Adrenal gland (tissue), 5 donors: ENCODE results near the gene KAT6B.

Experiments used
- POLR2A ChIP-seq, 2 donors: fragments of 450-650 bp; IDR thresholded peaks; one replicate each; pipeline ENCODE4 v1.6.1; 2017; ENCODE audit warnings: antibody characterized with exemption in 2 of 2, mild to moderate bottlenecking in 2 of 2, moderate library complexity in 1 of 2
- TF ChIP-seq, protein P1 (sequence below), 6 experiments: fragments of 450-650 bp in 4 of 6; fragments of 200-600 bp in 2 of 6; sonication (generic) in 1 of 6; IDR thresholded peaks; 1 replicate in 5 of 6; 2 replicates in 1 of 6; pipeline versions ENCODE4 v1.5.1 to v1.8.0; 2016 to 2021; ENCODE audit warnings: antibody characterized with exemption in 6 of 6, mild to moderate bottlenecking in 2 of 6, moderate library complexity in 1 of 6
- donor health status: DM: no; HTN: no; CAD: no.

DNA sequence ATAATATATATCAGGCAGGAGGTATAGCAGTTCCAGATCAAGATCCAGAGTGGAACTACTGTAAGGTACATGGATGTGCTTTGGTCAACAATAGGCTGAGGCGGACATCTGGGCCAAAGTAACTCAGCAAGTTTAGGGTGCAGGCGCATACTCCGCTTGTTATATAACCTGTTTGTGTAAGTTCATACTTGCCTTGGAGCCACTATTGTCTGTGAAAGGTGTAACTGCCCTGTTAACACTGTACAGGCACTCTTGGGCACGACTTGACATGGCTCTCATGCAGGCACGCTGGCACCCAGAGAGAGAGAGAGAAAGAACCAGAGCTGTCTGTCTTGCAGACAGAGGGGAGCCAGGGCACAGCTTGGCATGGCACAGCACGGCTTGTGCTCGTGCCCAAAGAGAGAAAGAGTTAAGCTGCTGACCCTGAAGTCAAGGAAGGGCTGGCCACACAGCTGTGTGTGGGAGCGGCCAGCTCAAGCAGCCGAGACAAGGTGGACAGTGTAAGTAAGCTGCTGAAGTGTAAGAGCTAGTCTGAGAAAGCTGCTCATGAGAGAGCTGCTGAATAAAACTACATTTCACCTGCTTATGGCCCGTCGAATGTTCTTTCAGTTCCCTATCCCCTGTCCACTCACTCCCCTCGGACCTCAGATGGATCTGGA lies 47.8 kb upstream of the KAT6B start:
- no peak for TF ChIP-seq POLR2A (IDR thresholded peaks at IDR 0.05)
- TF ChIP-seq, protein P1, sequence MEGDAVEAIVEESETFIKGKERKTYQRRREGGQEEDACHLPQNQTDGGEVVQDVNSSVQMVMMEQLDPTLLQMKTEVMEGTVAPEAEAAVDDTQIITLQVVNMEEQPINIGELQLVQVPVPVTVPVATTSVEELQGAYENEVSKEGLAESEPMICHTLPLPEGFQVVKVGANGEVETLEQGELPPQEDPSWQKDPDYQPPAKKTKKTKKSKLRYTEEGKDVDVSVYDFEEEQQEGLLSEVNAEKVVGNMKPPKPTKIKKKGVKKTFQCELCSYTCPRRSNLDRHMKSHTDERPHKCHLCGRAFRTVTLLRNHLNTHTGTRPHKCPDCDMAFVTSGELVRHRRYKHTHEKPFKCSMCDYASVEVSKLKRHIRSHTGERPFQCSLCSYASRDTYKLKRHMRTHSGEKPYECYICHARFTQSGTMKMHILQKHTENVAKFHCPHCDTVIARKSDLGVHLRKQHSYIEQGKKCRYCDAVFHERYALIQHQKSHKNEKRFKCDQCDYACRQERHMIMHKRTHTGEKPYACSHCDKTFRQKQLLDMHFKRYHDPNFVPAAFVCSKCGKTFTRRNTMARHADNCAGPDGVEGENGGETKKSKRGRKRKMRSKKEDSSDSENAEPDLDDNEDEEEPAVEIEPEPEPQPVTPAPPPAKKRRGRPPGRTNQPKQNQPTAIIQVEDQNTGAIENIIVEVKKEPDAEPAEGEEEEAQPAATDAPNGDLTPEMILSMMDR (IDR thresholded peaks at IDR 0.05): no peak
